22Rv1 (cell line): ENCODE data around the gene NANOS1.

ENCODE experiments used
- CTCF ChIP-seq: fragments of 450-650 bp; IDR thresholded peaks from 2 replicates; pipeline ENCODE4 v1.5.1; 2017; ENCODE audit warnings: mild to moderate bottlenecking
- ZFX ChIP-seq: fragments of 450-650 bp; IDR thresholded peaks from 2 replicates; pipeline ENCODE4 v1.6.1; 2017; ENCODE audit warnings: antibody characterized with exemption, borderline replicate concordance

- TF ChIP-seq CTCF (no peak), ZFX (no peak)
Measured at GRCh38 chr10:119041326-119041725, 11.8 kb downstream of the NANOS1 start.
